ENCODE measurements around the gene MTF2. TPM values are rescaled to one million over a fixed set of nuclear protein-coding genes. Genes with fewer than 3 reads are reported as not detected.

The MTF2 gene
- total RNA-seq, 1 experiment from 2014 or later: 36.3 TPM

DNA sequence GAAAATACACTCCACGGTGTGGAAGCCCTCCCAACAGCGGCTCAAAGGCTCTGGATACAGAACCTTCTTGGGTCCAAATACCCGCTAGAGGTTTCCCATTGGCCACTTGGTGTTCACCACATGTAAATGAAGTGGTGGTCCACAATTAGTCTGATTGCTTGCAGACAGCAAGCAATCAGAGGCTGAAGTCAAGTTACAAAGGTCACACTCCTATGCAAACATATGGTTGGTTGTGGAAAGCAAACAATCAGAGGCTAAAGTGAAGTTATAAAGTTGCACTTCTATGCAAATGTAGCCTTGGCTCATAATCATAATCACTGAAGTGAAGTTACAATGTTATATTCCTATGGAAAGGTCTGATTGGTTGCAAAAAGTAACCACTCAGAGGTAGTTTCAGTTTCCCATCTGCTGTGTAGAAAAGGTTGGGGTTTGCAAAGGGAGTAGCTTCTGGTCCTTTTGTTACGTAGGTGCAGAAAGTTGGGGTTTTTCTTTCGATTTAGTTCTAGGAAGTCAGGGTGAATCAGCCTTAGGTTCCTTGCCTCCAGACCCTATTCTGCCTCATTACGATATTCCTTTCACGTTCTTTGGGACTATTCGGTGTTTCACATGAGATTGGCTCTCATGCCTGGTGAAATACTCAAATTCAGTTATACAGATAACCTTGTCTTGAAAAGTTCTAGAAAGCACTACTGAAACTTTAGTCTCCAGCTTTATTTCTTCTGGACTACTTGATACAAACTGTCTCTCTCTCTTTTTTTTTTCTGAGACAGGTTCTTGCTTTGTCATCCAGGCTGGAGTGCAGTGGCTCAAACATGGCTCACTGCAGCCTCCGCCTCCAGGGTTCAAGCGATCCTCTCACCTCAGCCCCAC lies 36.7 kb upstream of the MTF2 start:
- Histone ChIP-seq H3K27me3 (ENCODE audit: low read length) (no peaks in the 10 kb centered on the region), H2AFZ (ENCODE audit: low read length) (peak overlapping the region; percentile 28; the same call in 1 of the 2 replicates), H3K27ac (ENCODE audit: low read length) (peak overlapping the region; percentile 87), H3K36me3 (ENCODE audit: insufficient read depth, low read length) (no peaks in the 10 kb centered on the region), H3K4me3 (ENCODE audit: low read length) (peak overlapping the region; percentile 61), H3K79me2 (ENCODE audit: low read length) (no peaks in the 10 kb centered on the region), H4K20me1 (ENCODE audit: insufficient read depth, low read depth, low read length) (no peaks in the 10 kb centered on the region), H3K4me2 (ENCODE audit: low read depth, low read length, poor library complexity, severe bottlenecking) (peak overlapping the region; percentile 77), H3K9me2 (replicated peaks; ENCODE audit: insufficient read depth, low read length) (no peaks in the 10 kb centered on the region), H3K9ac (ENCODE audit: low read length) (peak overlapping the region; percentile 61), H3K4me1 (ENCODE audit: low read length) (peaks cover 41% of the 10 kb centered on the region), H3K9me3 (ENCODE audit: low read length) (no peaks in the 10 kb centered on the region)
- peak; percentile 76 for DNase-seq

GRCh38 chr1:93043057-93043557 lies 36.0 kb upstream of the MTF2 start:
- no peak for DNase-seq
- H3K4me2 ChIP-seq (ENCODE audit: low read depth, low read length, poor library complexity, severe bottlenecking): peak overlapping the region; percentile 77

GRCh38 chr1:93047618-93048017 lies 31.5 kb upstream of the MTF2 start:
- no peaks in the 10 kb centered on the region for H3K36me3 ChIP-seq (ENCODE audit: insufficient read depth, low read length)
- H3K4me3 ChIP-seq (ENCODE audit: low read length): no peak overlapping the region
- H3K4me2 ChIP-seq (ENCODE audit: low read depth, low read length, poor library complexity, severe bottlenecking): no peak overlapping the region
- no peak overlapping the region for H3K9ac ChIP-seq (ENCODE audit: low read length)
- H3K79me2 ChIP-seq (ENCODE audit: low read length): no peaks in the 10 kb centered on the region
- H3K9me3 ChIP-seq (ENCODE audit: low read length): no peaks in the 10 kb centered on the region
- no peaks in the 10 kb centered on the region for H3K27me3 ChIP-seq (ENCODE audit: low read length)
- H4K20me1 ChIP-seq (ENCODE audit: insufficient read depth, low read depth, low read length): no peaks in the 10 kb centered on the region
- no peaks in the 10 kb centered on the region for H3K9me2 ChIP-seq (replicated peaks; ENCODE audit: insufficient read depth, low read length)
- peak overlapping the region; percentile 12; the same call in 1 of the 2 replicates for H2AFZ ChIP-seq (ENCODE audit: low read length)
- peaks cover 27% of the 10 kb centered on the region for H3K4me1 ChIP-seq (ENCODE audit: low read length)
- no peak for DNase-seq
- H3K27ac ChIP-seq (ENCODE audit: low read length): no peak overlapping the region

More at GRCh38 chr1:93043057-93043557, 36.0 kb upstream of the MTF2 start:
- Histone ChIP-seq H2AFZ (ENCODE audit: low read length) (no peak overlapping the region; the same call in 1 of the 2 replicates), H3K36me3 (ENCODE audit: insufficient read depth, low read length) (no peaks in the 10 kb centered on the region), H3K27me3 (ENCODE audit: low read length) (no peaks in the 10 kb centered on the region), H3K27ac (ENCODE audit: low read length) (peak overlapping the region; percentile 87), H3K4me1 (ENCODE audit: low read length) (peaks cover 35% of the 10 kb centered on the region), H3K79me2 (ENCODE audit: low read length) (no peaks in the 10 kb centered on the region), H4K20me1 (ENCODE audit: insufficient read depth, low read depth, low read length) (no peaks in the 10 kb centered on the region), H3K4me3 (ENCODE audit: low read length) (peak overlapping the region; percentile 61), H3K9me3 (ENCODE audit: low read length) (no peaks in the 10 kb centered on the region), H3K9ac (ENCODE audit: low read length) (peak overlapping the region; percentile 61), H3K9me2 (replicated peaks; ENCODE audit: insufficient read depth, low read length) (no peaks in the 10 kb centered on the region)

DNA sequence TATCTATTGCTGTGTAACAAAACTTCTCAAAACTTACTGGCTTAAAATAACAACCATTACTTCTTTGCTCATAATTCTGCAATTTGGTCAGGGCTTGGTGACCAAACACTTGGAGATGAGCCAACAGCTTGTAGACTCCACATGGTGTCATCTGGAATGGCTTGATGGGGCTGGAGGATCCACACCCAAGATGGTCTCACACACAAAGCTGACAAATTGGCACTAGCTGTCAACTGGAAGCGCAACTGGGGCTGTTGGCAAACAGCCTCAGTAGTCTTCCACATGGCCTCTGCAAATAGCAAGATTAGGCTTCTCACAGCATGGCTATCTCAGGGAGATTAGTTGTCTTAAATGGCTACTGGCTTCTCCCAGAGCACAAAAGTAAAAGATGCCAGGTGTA lies 27.1 kb upstream of the MTF2 start:
- Histone ChIP-seq H2AFZ (ENCODE audit: low read length) (no peak overlapping the region), H3K4me1 (ENCODE audit: low read length) (peaks cover 14% of the 10 kb centered on the region), H3K9ac (ENCODE audit: low read length) (no peak overlapping the region), H4K20me1 (ENCODE audit: insufficient read depth, low read depth, low read length) (no peaks in the 10 kb centered on the region), H3K4me3 (ENCODE audit: low read length) (no peak overlapping the region), H3K9me3 (ENCODE audit: low read length) (no peaks in the 10 kb centered on the region), H3K36me3 (ENCODE audit: insufficient read depth, low read length) (no peaks in the 10 kb centered on the region), H3K4me2 (ENCODE audit: low read depth, low read length, poor library complexity, severe bottlenecking) (no peak overlapping the region), H3K79me2 (ENCODE audit: low read length) (no peaks in the 10 kb centered on the region), H3K27me3 (ENCODE audit: low read length) (no peaks in the 10 kb centered on the region), H3K27ac (ENCODE audit: low read length) (no peak overlapping the region), H3K9me2 (replicated peaks; ENCODE audit: insufficient read depth, low read length) (no peaks in the 10 kb centered on the region)
- no peak for DNase-seq

- Histone ChIP-seq H3K9ac (ENCODE audit: low read length) (no peak overlapping the region), H3K27ac (ENCODE audit: low read length) (no peak overlapping the region), H3K27me3 (ENCODE audit: low read length) (no peaks in the 10 kb centered on the region), H3K4me3 (ENCODE audit: low read length) (no peak overlapping the region), H4K20me1 (ENCODE audit: insufficient read depth, low read depth, low read length) (no peaks in the 10 kb centered on the region), H3K36me3 (ENCODE audit: insufficient read depth, low read length) (no peaks in the 10 kb centered on the region), H3K9me3 (ENCODE audit: low read length) (no peaks in the 10 kb centered on the region), H3K4me1 (ENCODE audit: low read length) (peaks cover 13% of the 10 kb centered on the region), H2AFZ (ENCODE audit: low read length) (no peak overlapping the region), H3K9me2 (replicated peaks; ENCODE audit: insufficient read depth, low read length) (no peaks in the 10 kb centered on the region), H3K79me2 (ENCODE audit: low read length) (no peaks in the 10 kb centered on the region), H3K4me2 (ENCODE audit: low read depth, low read length, poor library complexity, severe bottlenecking) (no peak overlapping the region)
- peak; percentile 46 for DNase-seq
Measured at GRCh38 chr1:93056214-93056613, 22.9 kb upstream of the MTF2 start.

DNA sequence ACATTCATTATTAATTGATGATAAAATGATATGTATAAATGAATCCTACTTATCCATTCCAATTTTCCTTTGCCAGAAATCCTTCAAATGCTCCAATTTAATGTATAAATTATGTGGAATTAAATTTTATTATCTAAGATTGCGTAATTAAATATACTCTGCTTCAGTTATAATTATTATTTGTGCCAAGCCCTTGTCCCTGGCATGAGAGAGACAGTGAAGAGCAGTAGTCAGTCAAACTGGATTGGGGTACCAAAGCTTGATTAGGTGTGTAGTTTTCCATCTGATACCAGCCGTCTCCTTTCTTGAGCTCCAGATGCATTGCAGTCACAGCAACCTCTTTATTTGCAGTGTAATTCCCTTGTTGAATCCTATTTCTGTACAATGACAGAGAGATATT lies 22.4 kb upstream of the MTF2 start:
- Histone ChIP-seq H3K36me3 (ENCODE audit: insufficient read depth, low read length) (no peaks in the 10 kb centered on the region), H3K27ac (ENCODE audit: low read length) (no peak overlapping the region), H4K20me1 (ENCODE audit: insufficient read depth, low read depth, low read length) (no peaks in the 10 kb centered on the region), H3K4me3 (ENCODE audit: low read length) (no peak overlapping the region), H3K4me2 (ENCODE audit: low read depth, low read length, poor library complexity, severe bottlenecking) (no peak overlapping the region), H3K9me2 (replicated peaks; ENCODE audit: insufficient read depth, low read length) (no peaks in the 10 kb centered on the region), H3K4me1 (ENCODE audit: low read length) (peaks cover 13% of the 10 kb centered on the region), H3K9ac (ENCODE audit: low read length) (no peak overlapping the region), H3K79me2 (ENCODE audit: low read length) (no peaks in the 10 kb centered on the region), H3K9me3 (ENCODE audit: low read length) (no peaks in the 10 kb centered on the region), H3K27me3 (ENCODE audit: low read length) (no peaks in the 10 kb centered on the region), H2AFZ (ENCODE audit: low read length) (no peak overlapping the region)
- DNase-seq: no peak

GRCh38 chr1:93061895-93062792 lies 16.9 kb upstream of the MTF2 start:
- H4K20me1 ChIP-seq (ENCODE audit: insufficient read depth, low read depth, low read length): no peaks in the 10 kb centered on the region
- H3K27ac ChIP-seq (ENCODE audit: low read length): peak overlapping the region; percentile 49
- peak; percentile 75 for DNase-seq
- H3K4me3 ChIP-seq (ENCODE audit: low read length): no peak overlapping the region
- H3K9ac ChIP-seq (ENCODE audit: low read length): no peak overlapping the region
- H3K9me2 ChIP-seq (replicated peaks; ENCODE audit: insufficient read depth, low read length): no peaks in the 10 kb centered on the region
- H3K9me3 ChIP-seq (ENCODE audit: low read length): no peaks in the 10 kb centered on the region
- no peak overlapping the region for H2AFZ ChIP-seq (ENCODE audit: low read length)
- no peaks in the 10 kb centered on the region for H3K27me3 ChIP-seq (ENCODE audit: low read length)
- peaks cover 25% of the 10 kb centered on the region for H3K4me1 ChIP-seq (ENCODE audit: low read length)
- H3K36me3 ChIP-seq (ENCODE audit: insufficient read depth, low read length): no peaks in the 10 kb centered on the region
- no peaks in the 10 kb centered on the region for H3K79me2 ChIP-seq (ENCODE audit: low read length)
- peak overlapping the region; percentile 35 for H3K4me2 ChIP-seq (ENCODE audit: low read depth, low read length, poor library complexity, severe bottlenecking)

DNA sequence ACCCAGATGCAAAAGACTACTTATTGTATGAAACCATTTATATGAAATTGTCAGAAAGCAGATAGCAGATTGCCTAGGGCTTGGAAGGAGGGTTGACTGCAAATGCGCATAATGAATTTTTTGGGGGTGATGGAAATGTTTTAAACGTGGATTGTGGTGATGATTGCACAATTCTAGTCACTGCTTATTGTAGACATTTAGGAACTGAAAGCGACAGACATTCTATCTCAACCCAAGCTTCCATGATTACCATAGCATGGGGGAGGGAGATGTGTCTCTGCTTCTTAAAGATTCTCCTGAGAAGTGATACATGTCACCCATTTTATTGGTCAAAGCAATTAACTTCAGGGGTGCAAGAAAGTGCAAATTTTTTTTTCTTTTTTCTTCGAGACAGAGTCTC lies 2.8 kb upstream of the MTF2 start:
- H3K9ac ChIP-seq (ENCODE audit: low read length): no peak overlapping the region
- H4K20me1 ChIP-seq (ENCODE audit: insufficient read depth, low read depth, low read length): peaks cover 2% of the 10 kb centered on the region; the same call in 1 of the 2 replicates
- no peaks in the 10 kb centered on the region for H3K27me3 ChIP-seq (ENCODE audit: low read length)
- H3K36me3 ChIP-seq (ENCODE audit: insufficient read depth, low read length): peaks cover 5% of the 10 kb centered on the region
- H3K9me2 ChIP-seq (replicated peaks; ENCODE audit: insufficient read depth, low read length): no peaks in the 10 kb centered on the region
- no peak for DNase-seq
- H3K4me1 ChIP-seq (ENCODE audit: low read length): peaks cover 16% of the 10 kb centered on the region
- H3K9me3 ChIP-seq (ENCODE audit: low read length): no peaks in the 10 kb centered on the region
- H2AFZ ChIP-seq (ENCODE audit: low read length): no peak overlapping the region
- no peak overlapping the region for H3K4me3 ChIP-seq (ENCODE audit: low read length)
- no peak overlapping the region for H3K27ac ChIP-seq (ENCODE audit: low read length)
- no peak overlapping the region for H3K4me2 ChIP-seq (ENCODE audit: low read depth, low read length, poor library complexity, severe bottlenecking)
- peaks cover 26% of the 10 kb centered on the region for H3K79me2 ChIP-seq (ENCODE audit: low read length)

Data from Karpas-422 (cell line).